Muscle layer of duodenum (tissue), 2 donors: ENCODE data around the gene KIAA0040.
A peak's percentile ranks its signal among the peaks of the same experiment; 100 is the strongest.

Experiments used
- H3K27ac ChIP-seq: one replicate; pipeline ENCODE4 v1.7.0; 2013; ENCODE audit warnings: mild to moderate bottlenecking, low read length
- H3K27me3 ChIP-seq: one replicate; pipeline ENCODE4 v1.7.0; 2013; ENCODE audit warnings: low read depth, mild to moderate bottlenecking, control low read depth, low read length
- H3K36me3 ChIP-seq, 2 donors: one replicate each; pipeline ENCODE4 v1.7.0; 2013; ENCODE audit warnings: low read length in 2 of 2, control low read depth in 1 of 2, mild to moderate bottlenecking in 1 of 2; ENCODE audit not compliant: insufficient read depth in 2 of 2, control insufficient read depth in 1 of 2
- H3K4me1 ChIP-seq, 2 donors: one replicate each; pipeline ENCODE4 v1.7.0; 2013; ENCODE audit warnings: low read length in 2 of 2, mild to moderate bottlenecking in 2 of 2, control low read depth in 1 of 2, moderate library complexity in 1 of 2; ENCODE audit not compliant: insufficient read depth in 2 of 2, control insufficient read depth in 1 of 2
- H3K4me3 ChIP-seq, 2 donors: one replicate each; pipeline ENCODE4 v1.7.0; 2013; ENCODE audit warnings: low read length in 2 of 2, low read depth in 1 of 2, mild to moderate bottlenecking in 1 of 2
- H3K9me3 ChIP-seq, 2 donors: one replicate each; pipeline ENCODE4 v1.7.0; 2013; ENCODE audit warnings: low read length in 2 of 2, control low read depth in 1 of 2, mild to moderate bottlenecking in 1 of 2; ENCODE audit not compliant: control insufficient read depth in 1 of 2
- donor health status: healthy.

The KIAA0040 gene

GRCh38 chr1:175217721-175218531 lies 25.4 kb upstream of the KIAA0040 start:
- H3K9me3 ChIP-seq: no peaks in the 10 kb centered on the region
- H3K36me3 ChIP-seq: no peaks in the 10 kb centered on the region
- H3K4me3 ChIP-seq: no peak overlapping the region
- no peaks in the 10 kb centered on the region for H3K4me1 ChIP-seq
- no peaks in the 10 kb centered on the region for H3K27me3 ChIP-seq
- no peak overlapping the region for H3K27ac ChIP-seq

GRCh38 chr1:175216444-175216843 lies 23.9 kb upstream of the KIAA0040 start:
- H3K4me1 ChIP-seq: no peaks in the 10 kb centered on the region
- no peak overlapping the region for H3K4me3 ChIP-seq
- no peak overlapping the region for H3K27ac ChIP-seq
- no peaks in the 10 kb centered on the region for H3K9me3 ChIP-seq
- H3K27me3 ChIP-seq: no peaks in the 10 kb centered on the region
- H3K36me3 ChIP-seq: no peaks in the 10 kb centered on the region

GRCh38 chr1:175211656-175212055 lies 19.1 kb upstream of the KIAA0040 start:
- H3K27ac ChIP-seq: no peak overlapping the region
- no peak overlapping the region for H3K4me3 ChIP-seq
- no peaks in the 10 kb centered on the region for H3K4me1 ChIP-seq
- H3K9me3 ChIP-seq: no peaks in the 10 kb centered on the region
- no peaks in the 10 kb centered on the region for H3K27me3 ChIP-seq
- H3K36me3 ChIP-seq: no peaks in the 10 kb centered on the region

- Histone ChIP-seq H3K4me3 (no peak overlapping the region), H3K27ac (no peak overlapping the region), H3K9me3 (no peaks in the 10 kb centered on the region), H3K27me3 (no peaks in the 10 kb centered on the region), H3K4me1 (no peaks in the 10 kb centered on the region), H3K36me3 (no peaks in the 10 kb centered on the region)
These were observed 18.2 kb upstream of the KIAA0040 start for GRCh38 chr1:175210744-175211143.

GRCh38 chr1:175209493-175209921 lies 16.9 kb upstream of the KIAA0040 start:
- Histone ChIP-seq H3K36me3 (no peaks in the 10 kb centered on the region), H3K4me3 (no peak overlapping the region), H3K27ac (no peak overlapping the region), H3K9me3 (no peaks in the 10 kb centered on the region), H3K4me1 (no peaks in the 10 kb centered on the region), H3K27me3 (no peaks in the 10 kb centered on the region)

- H3K4me1 ChIP-seq: no peaks in the 10 kb centered on the region
- no peak overlapping the region for H3K27ac ChIP-seq
These were observed 16.4 kb upstream of the KIAA0040 start for GRCh38 chr1:175208773-175209492.

GRCh38 chr1:175207971-175208370 lies 15.4 kb upstream of the KIAA0040 start:
- Histone ChIP-seq H3K9me3 (no peaks in the 10 kb centered on the region), H3K36me3 (no peaks in the 10 kb centered on the region), H3K27me3 (no peaks in the 10 kb centered on the region), H3K27ac (no peak overlapping the region), H3K4me1 (no peaks in the 10 kb centered on the region), H3K4me3 (no peak overlapping the region)

More at GRCh38 chr1:175208773-175209492, 16.4 kb upstream of the KIAA0040 start:
- H3K27me3 ChIP-seq: no peaks in the 10 kb centered on the region
- H3K4me3 ChIP-seq: no peak overlapping the region
- H3K36me3 ChIP-seq: no peaks in the 10 kb centered on the region
- H3K9me3 ChIP-seq: no peaks in the 10 kb centered on the region

GRCh38 chr1:175206687-175207086 lies 14.1 kb upstream of the KIAA0040 start:
- H3K4me1 ChIP-seq: peaks cover 0 to under 1% of the 10 kb centered on the region in 2 donors
- no peaks in the 10 kb centered on the region for H3K36me3 ChIP-seq
- H3K27me3 ChIP-seq: no peaks in the 10 kb centered on the region
- no peaks in the 10 kb centered on the region for H3K9me3 ChIP-seq
- no peak overlapping the region for H3K27ac ChIP-seq
- no peak overlapping the region for H3K4me3 ChIP-seq

- Histone ChIP-seq H3K36me3 (no peaks in the 10 kb centered on the region), H3K4me3 (no peak overlapping the region), H3K27ac (no peak overlapping the region), H3K9me3 (no peaks in the 10 kb centered on the region), H3K27me3 (no peaks in the 10 kb centered on the region), H3K4me1 (peaks cover 5 to 16% of the 10 kb centered on the region in 2 donors)
These were observed 11.8 kb upstream of the KIAA0040 start for GRCh38 chr1:175204330-175204729.

GRCh38 chr1:175203570-175204068 lies 11.0 kb upstream of the KIAA0040 start:
- Histone ChIP-seq H3K27ac (no peak overlapping the region), H3K4me1 (peaks cover 5 to 16% of the 10 kb centered on the region in 2 donors), H3K36me3 (no peaks in the 10 kb centered on the region), H3K9me3 (no peaks in the 10 kb centered on the region), H3K27me3 (no peaks in the 10 kb centered on the region), H3K4me3 (no peak overlapping the region)

- Histone ChIP-seq H3K27ac (peak overlapping the region; percentile 84), H3K4me3 (peak overlapping the region in 1 of 2 donors; percentile 34), H3K9me3 (no peaks in the 10 kb centered on the region), H3K27me3 (no peaks in the 10 kb centered on the region), H3K36me3 (no peaks in the 10 kb centered on the region), H3K4me1 (peaks cover 5 to 16% of the 10 kb centered on the region in 2 donors)
These were observed 8.3 kb upstream of the KIAA0040 start for GRCh38 chr1:175200678-175201521.
